Spinal cord (tissue), 10 donors: ENCODE results near the gene ZMAT3. TPM values are rescaled to one million over a fixed set of nuclear protein-coding genes. Genes with fewer than 3 reads are reported as not detected.
"Not testable (repeated sequence)": the region's sequence is repeated elsewhere in the genome, so short reads cannot be mapped to it uniquely, and the experiment has no call there.

Source experiments
- DNase-seq, 6 donors: peaks; one replicate each; pipeline versions ENCODE4 v3.0.0 to v3.0.0-alpha.2; 2013 to 2015; ENCODE audit warnings: low spot score in 6 of 6, low read depth in 4 of 6
- H3K27ac ChIP-seq: one replicate; pipeline ENCODE4 v1.5.1; 2013; ENCODE audit warnings: low read depth, low read length, control low read depth
- H3K27me3 ChIP-seq: one replicate; pipeline ENCODE4 v1.6.1; 2013; ENCODE audit warnings: low read length; ENCODE audit not compliant: control insufficient read depth, insufficient read depth
- H3K36me3 ChIP-seq: one replicate; pipeline ENCODE4 v1.6.1; 2013; ENCODE audit warnings: low read length; ENCODE audit not compliant: control insufficient read depth, insufficient read depth
- H3K4me1 ChIP-seq: one replicate; pipeline ENCODE4 v1.6.1; 2013; ENCODE audit warnings: low read length; ENCODE audit not compliant: control insufficient read depth, insufficient read depth
- H3K4me3 ChIP-seq: one replicate; pipeline ENCODE4 v1.5.1; 2013; ENCODE audit warnings: low read depth, low read length, control low read depth
- H3K9me3 ChIP-seq: one replicate; pipeline ENCODE4 v1.6.1; 2013; ENCODE audit warnings: low read length; ENCODE audit not compliant: control insufficient read depth, insufficient read depth
- WGBS: methylation state at CpG from one replicate; pipeline ENCODE4 v1.1.5; 2013; ENCODE audit warnings: missing lambda C conversion rate; ENCODE audit not compliant: insufficient coverage; 5-methylcytosine and 5-hydroxymethylcytosine counted together
- polyA plus RNA-seq, 2 donors: library from polyadenylated mRNA; unstranded; fragments of 120-200 nt; gene quantifications; one replicate each; pipeline ENCODE4 v1.2.1, GENCODE V29; 2013; ENCODE audit not compliant: insufficient read length in 2 of 2
- total RNA-seq, 2 donors: library from RNA; depleted of rRNA in 1 of 2; stranded (reverse); fragments of 120-200 nt in 1 of 2; fragments of >200 nt in 1 of 2; gene quantifications; one replicate each; pipeline versions ENCODE4 v1.2.3 to v1.2.4, GENCODE V29; 2013 to 2014
- donor health status: healthy.

Gene ZMAT3
- total and polyA plus RNA-seq, 4 donors, result 6.6 to 28.8 (median 18.2) TPM

- Histone ChIP-seq H3K4me3 (no peak overlapping the region), H3K36me3 (no peaks in the 10 kb centered on the region), H3K27me3 (no peaks in the 10 kb centered on the region), H3K9me3 (no peaks in the 10 kb centered on the region), H3K27ac (no peak overlapping the region), H3K4me1 (no peaks in the 10 kb centered on the region)
- no peak for DNase-seq
- 90% methylated on average over 8 of the region's 8 CpGs for WGBS
These were observed 24.9 kb downstream of the ZMAT3 start for GRCh38 chr3:179046497-179047353.

- Histone ChIP-seq H3K27ac (no peak overlapping the region), H3K27me3 (no peaks in the 10 kb centered on the region), H3K4me3 (no peak overlapping the region), H3K9me3 (no peaks in the 10 kb centered on the region), H3K36me3 (no peaks in the 10 kb centered on the region), H3K4me1 (no peaks in the 10 kb centered on the region)
- WGBS, result 75% methylated on average over 1 of the region's 1 CpG
- DNase-seq, result no peak
These were observed 25.7 kb downstream of the ZMAT3 start for GRCh38 chr3:179045719-179046402.

GRCh38 chr3:179038899-179039251, 32.7 kb downstream of the ZMAT3 start:
- H3K27ac ChIP-seq, H3K4me1 ChIP-seq, H3K4me3 ChIP-seq, H3K9me3 ChIP-seq, H3K36me3 ChIP-seq, DNase-seq, H3K27me3 ChIP-seq: not testable (repeated sequence)
- 74% methylated on average over 4 of the region's 4 CpGs for WGBS

- Histone ChIP-seq H3K9me3 (peaks cover 2% of the 10 kb centered on the region), H3K4me1 (peaks cover 4% of the 10 kb centered on the region), H3K4me3 (no peak overlapping the region), H3K36me3 (peaks cover 2% of the 10 kb centered on the region), H3K27me3 (no peaks in the 10 kb centered on the region), H3K27ac (no peak overlapping the region)
- no peak for DNase-seq
- 95% methylated on average over 9 of the region's 12 CpGs for WGBS
These were observed 33.3 kb downstream of the ZMAT3 start for GRCh38 chr3:179038216-179038898.

- Histone ChIP-seq H3K27me3 (no peaks in the 10 kb centered on the region), H3K27ac (no peak overlapping the region), H3K36me3 (peaks cover 4% of the 10 kb centered on the region), H3K4me1 (peaks cover 4% of the 10 kb centered on the region), H3K4me3 (no peak overlapping the region), H3K9me3 (peaks cover 2% of the 10 kb centered on the region)
- DNase-seq, result no peak
- WGBS, result 91% methylated on average over 6 of the region's 10 CpGs
These were observed 34.3 kb downstream of the ZMAT3 start for GRCh38 chr3:179037351-179037750.

- Histone ChIP-seq H3K27me3 (no peaks in the 10 kb centered on the region), H3K4me3 (no peak overlapping the region), H3K9me3 (peaks cover 2% of the 10 kb centered on the region), H3K36me3 (peaks cover 5% of the 10 kb centered on the region), H3K27ac (no peak overlapping the region), H3K4me1 (peaks cover 4% of the 10 kb centered on the region)
- 96% methylated on average over 10 of the region's 10 CpGs for WGBS
- no peak for DNase-seq
These were observed 34.8 kb downstream of the ZMAT3 start for GRCh38 chr3:179036626-179037300.

- Histone ChIP-seq H3K9me3 (peaks cover 2% of the 10 kb centered on the region), H3K4me3 (no peak overlapping the region), H3K27me3 (no peaks in the 10 kb centered on the region), H3K36me3 (peaks cover 5% of the 10 kb centered on the region), H3K27ac (no peak overlapping the region), H3K4me1 (peaks cover 4% of the 10 kb centered on the region)
- no peak for DNase-seq
- WGBS, result 100% methylated on average over 1 of the region's 2 CpGs
These were observed 35.4 kb downstream of the ZMAT3 start for GRCh38 chr3:179036226-179036625.

GRCh38 chr3:179035232-179035631, 36.4 kb downstream of the ZMAT3 start:
- Histone ChIP-seq H3K4me3 (no peak overlapping the region), H3K27me3 (no peaks in the 10 kb centered on the region), H3K4me1 (peaks cover 4% of the 10 kb centered on the region), H3K36me3 (peaks cover 5% of the 10 kb centered on the region), H3K9me3 (peaks cover 1% of the 10 kb centered on the region), H3K27ac (no peak overlapping the region)
- no peak for DNase-seq
- WGBS, result 87% methylated on average over 1 of the region's 3 CpGs

GRCh38 chr3:179033304-179033657, 38.3 kb downstream of the ZMAT3 start:
- no CpG with 5 or more reads among the region's 5 CpGs for WGBS
- not testable (repeated sequence) for H3K9me3 ChIP-seq, H3K27me3 ChIP-seq, DNase-seq, H3K4me3 ChIP-seq, H3K36me3 ChIP-seq, H3K27ac ChIP-seq
- H3K4me1 ChIP-seq, result peaks cover 10% of the 10 kb centered on the region
